WTC11 (cell line): ENCODE data around the gene IFI27L2.

Experiments used
- CREM ChIP-seq: sonication (generic); formaldehyde crosslinking; IDR thresholded peaks from 2 replicates; pipeline ENCODE4 v1.8.1; 2022; ENCODE audit warnings: mild to moderate bottlenecking, missing genetic modification reagents, moderate library complexity
- CTCF ChIP-seq: fragments of 200-600 bp; IDR thresholded peaks from 2 replicates; pipeline ENCODE4 v1.8.0; 2022; ENCODE audit warnings: antibody characterized with exemption
- GABPB1 ChIP-seq: sonication (generic); formaldehyde crosslinking; IDR thresholded peaks from 2 replicates; pipeline ENCODE4 v1.8.1; 2023; ENCODE audit warnings: mild to moderate bottlenecking, missing genetic modification reagents
- HMGA2 ChIP-seq: fragments of 250-450 bp; sonication (Bioruptor Pico); IDR thresholded peaks from 2 replicates; pipeline ENCODE4 v1.4.0; 2021; ENCODE audit warnings: mild to moderate bottlenecking, moderate library complexity
- HMGXB4 ChIP-seq: sonication (generic); formaldehyde crosslinking; IDR thresholded peaks from 2 replicates; pipeline ENCODE4 v1.8.1; 2023; ENCODE audit warnings: mild to moderate bottlenecking, moderate library complexity, missing genetic modification reagents
- MAX ChIP-seq: sonication (generic); formaldehyde crosslinking; IDR thresholded peaks from 2 replicates; pipeline ENCODE4 v1.8.0; 2022; ENCODE audit warnings: mild to moderate bottlenecking, missing genetic modification reagents
- MYBL2 ChIP-seq: sonication (generic); formaldehyde crosslinking; IDR thresholded peaks from 2 replicates; pipeline ENCODE4 v1.8.1; 2023; ENCODE audit warnings: mild to moderate bottlenecking, moderate library complexity, missing genetic modification reagents
- NFYB ChIP-seq: sonication (generic); formaldehyde crosslinking; conservative IDR thresholded peaks from 2 replicates; pipeline ENCODE4 v1.8.0; 2022; ENCODE audit warnings: low read depth, missing genetic modification reagents
- NR2C2 ChIP-seq: sonication (generic); formaldehyde crosslinking; IDR thresholded peaks from 2 replicates; pipeline ENCODE4 v1.8.0; 2022; ENCODE audit warnings: mild to moderate bottlenecking, missing genetic modification reagents
- NR3C1 ChIP-seq: sonication (generic); formaldehyde crosslinking; conservative IDR thresholded peaks from 2 replicates; pipeline ENCODE4 v1.8.1; 2023; ENCODE audit warnings: low read depth, mild to moderate bottlenecking, missing genetic modification reagents
- SP1 ChIP-seq: sonication (generic); formaldehyde crosslinking; conservative IDR thresholded peaks from 2 replicates; pipeline ENCODE4 v1.8.1; 2022; ENCODE audit warnings: missing genetic modification reagents
- ZMAT4 ChIP-seq: fragments of 250-450 bp; sonication (Bioruptor Pico); IDR thresholded peaks from 2 replicates; pipeline ENCODE4 v1.9.0; 2021; ENCODE audit warnings: mild to moderate bottlenecking
- ZNF138 ChIP-seq: sonication (generic); formaldehyde crosslinking; conservative IDR thresholded peaks from 2 replicates; pipeline ENCODE4 v1.8.1; 2022; ENCODE audit warnings: mild to moderate bottlenecking, moderate library complexity, missing genetic modification reagents
- ZNF317 ChIP-seq: sonication (generic); formaldehyde crosslinking; IDR thresholded peaks from 2 replicates; pipeline ENCODE4 v1.8.1; 2023; ENCODE audit warnings: low read depth, mild to moderate bottlenecking, moderate library complexity, missing genetic modification reagents, borderline replicate concordance

- no peak for TF ChIP-seq HMGXB4 (CRISPR knock-in tag)
- TF ChIP-seq ZNF317 (CRISPR knock-in tag): no peak
- TF ChIP-seq CTCF: no peak
- no peak for TF ChIP-seq NR3C1
- no peak for TF ChIP-seq NR2C2
- no peak for TF ChIP-seq NFYB (CRISPR knock-in tag)
- TF ChIP-seq CREM (CRISPR knock-in tag): no peak
- TF ChIP-seq ZNF138 (CRISPR knock-in tag): no peak
- TF ChIP-seq HMGA2 (CRISPR knock-in tag): no peak
- TF ChIP-seq GABPB1 (CRISPR knock-in tag): no peak
- no peak for TF ChIP-seq SP1 (CRISPR knock-in tag)
- TF ChIP-seq ZMAT4 (CRISPR knock-in tag): no peak
- no peak for TF ChIP-seq MAX
- no peak for TF ChIP-seq MYBL2 (CRISPR knock-in tag)
Measured at GRCh38 chr14:94077823-94078222, 51.6 kb downstream of the IFI27L2 start.
